Measurements from ENCODE around the gene GPR55. TPM values are rescaled to one million over a fixed set of nuclear protein-coding genes. Genes with fewer than 3 reads are reported as not detected.

GPR55 gene
- total RNA-seq, 1 donor from 2014 or later = 0.76 TPM

- intact Hi-C loops (cut with micrococcal nuclease) = no loop called here
Measured at GRCh38 chr2:230952226-230952956, 27.3 kb upstream of the GPR55 start.

DNA sequence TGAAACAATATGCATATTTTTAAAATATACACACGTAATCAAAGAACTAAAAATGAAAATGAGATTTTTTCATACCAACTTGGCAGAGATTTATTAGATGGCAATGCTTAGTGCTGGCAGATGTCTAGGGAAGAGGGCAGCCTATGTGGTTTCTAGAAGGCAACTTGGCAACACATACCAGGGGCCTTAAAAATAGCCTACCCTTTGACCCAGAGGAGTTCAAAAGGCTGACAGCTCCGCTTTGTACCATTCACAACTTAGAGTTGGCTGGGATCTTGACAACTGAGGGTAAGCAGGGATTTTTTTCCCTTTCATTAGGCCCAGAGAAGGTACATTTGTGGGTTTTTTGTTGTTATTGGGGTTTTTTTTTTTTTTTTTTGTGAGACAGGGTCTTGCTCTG, 26.4 kb upstream of the GPR55 start:
- intact Hi-C loops (cut with micrococcal nuclease) = no loop called here

DNA sequence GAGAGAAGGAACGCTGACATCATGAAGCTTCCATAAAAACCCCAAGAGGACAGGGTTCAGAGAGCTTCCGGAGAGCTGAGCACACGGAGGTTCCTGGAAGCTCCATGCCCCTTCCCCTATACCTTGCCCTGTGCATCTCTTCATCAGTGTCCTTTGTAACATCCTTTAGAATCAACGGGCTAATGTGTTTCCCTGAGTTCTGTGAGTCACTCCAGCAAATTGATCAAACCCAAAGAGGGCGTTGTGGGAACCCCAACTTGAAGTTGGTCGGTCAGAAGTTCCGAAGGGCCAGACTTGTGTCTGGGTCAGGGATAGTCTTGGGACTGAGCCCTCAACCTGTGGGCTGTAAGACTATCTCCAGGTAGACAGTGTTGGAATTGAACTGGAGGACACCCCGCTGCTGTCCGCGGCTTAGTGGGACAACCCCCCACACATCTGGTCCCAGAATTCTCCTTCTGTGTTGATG, 25.9 kb upstream of the GPR55 start:
- intact Hi-C loops (cut with micrococcal nuclease) = no loop called here

GRCh38 chr2:230949966-230950873, 25.2 kb upstream of the GPR55 start:
- intact Hi-C loops (cut with micrococcal nuclease) = no loop called here

DNA sequence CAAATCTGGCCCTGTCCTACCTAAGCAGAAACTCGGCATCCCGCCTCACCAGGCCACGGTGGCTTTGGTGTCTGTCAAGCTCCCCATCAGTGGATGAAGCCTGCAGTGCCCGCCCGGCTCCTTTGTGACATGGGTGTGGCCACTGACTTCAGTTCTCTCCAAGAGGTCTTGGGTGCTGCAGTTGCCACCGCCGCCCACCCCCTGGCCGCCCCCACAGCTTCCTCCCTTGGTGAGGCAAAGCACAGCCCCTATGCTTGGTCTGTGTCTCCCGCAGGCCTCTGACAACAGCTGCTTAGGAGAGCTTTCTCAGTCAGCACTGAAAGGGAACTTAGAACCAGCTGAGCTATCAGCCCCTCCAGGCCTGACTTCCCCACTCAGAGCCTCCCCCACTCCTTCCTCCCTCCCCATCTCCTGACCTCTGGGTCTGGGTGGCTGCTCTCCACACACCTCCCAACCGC, 22.9 kb upstream of the GPR55 start:
- intact Hi-C loops (cut with micrococcal nuclease) = no loop called here

GRCh38 chr2:230947235-230947576, 22.2 kb upstream of the GPR55 start:
- intact Hi-C loops (cut with micrococcal nuclease) = no loop called here

- intact Hi-C loops (cut with micrococcal nuclease) = no loop called here
Measured at GRCh38 chr2:230946429-230947234, 21.6 kb upstream of the GPR55 start.

GRCh38 chr2:230944757-230945372, 19.8 kb upstream of the GPR55 start:
- intact Hi-C loops (cut with micrococcal nuclease) = no loop called here

- intact Hi-C loops (cut with micrococcal nuclease) = no loop called here
Measured at GRCh38 chr2:230944123-230944653, 19.1 kb upstream of the GPR55 start.

DNA sequence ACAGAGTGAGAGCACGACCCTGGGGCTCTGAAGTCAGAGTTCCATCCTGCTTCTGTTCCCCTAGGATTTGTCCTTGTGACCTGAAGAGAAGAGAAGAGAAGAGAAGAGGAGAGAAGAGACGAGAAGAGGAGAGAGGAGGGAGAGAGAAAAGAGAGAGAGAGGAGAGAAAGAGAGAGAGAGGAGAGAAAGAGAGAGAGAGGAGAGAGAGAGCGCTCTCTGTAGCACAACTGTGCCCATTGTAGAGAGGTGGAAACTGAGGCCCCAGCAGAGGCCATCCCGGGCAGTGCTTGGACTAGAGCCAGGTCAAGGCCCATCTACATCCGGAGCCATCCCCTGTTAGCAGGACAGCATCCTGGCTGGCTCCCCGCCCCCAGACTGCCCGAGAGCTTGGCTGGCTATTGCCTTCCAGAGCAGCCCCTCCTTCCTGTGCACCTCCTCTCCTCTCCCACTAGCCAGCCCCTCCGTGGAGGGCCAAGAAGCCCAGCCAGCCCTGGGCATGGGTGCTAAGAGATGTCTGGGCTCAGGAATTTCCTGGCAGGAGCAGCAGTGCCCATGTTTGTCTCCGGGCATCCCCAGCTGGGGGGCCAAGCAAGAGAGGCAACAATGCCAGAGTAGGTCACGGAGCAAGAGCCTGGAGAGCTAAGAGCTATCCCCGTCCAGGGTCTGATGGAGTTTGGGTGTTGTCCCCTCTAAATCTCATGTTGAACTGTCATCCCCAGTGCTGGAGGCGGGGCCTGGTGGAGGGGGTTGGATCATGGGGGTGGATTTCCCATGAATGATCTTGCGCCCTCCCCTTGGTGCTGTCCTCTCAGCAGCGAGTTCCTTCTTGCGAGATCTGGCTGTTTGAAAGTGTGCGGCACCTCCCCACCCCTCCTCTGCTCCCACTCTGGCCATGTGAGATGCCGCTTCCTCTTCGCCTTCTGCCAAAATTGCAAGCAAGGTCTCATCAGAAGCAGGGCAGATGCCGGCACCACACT, 18.2 kb upstream of the GPR55 start:
- intact Hi-C loops (cut with micrococcal nuclease) = no loop called here

GRCh38 chr2:230942371-230942770, 17.3 kb upstream of the GPR55 start:
- intact Hi-C loops (cut with micrococcal nuclease) = no loop called here

- intact Hi-C loops (cut with micrococcal nuclease) = no loop called here
Measured at GRCh38 chr2:230941202-230942180, 16.4 kb upstream of the GPR55 start.

- intact Hi-C loops (cut with micrococcal nuclease) = no loop called here
Measured at GRCh38 chr2:230940471-230940815, 15.4 kb upstream of the GPR55 start.

DNA sequence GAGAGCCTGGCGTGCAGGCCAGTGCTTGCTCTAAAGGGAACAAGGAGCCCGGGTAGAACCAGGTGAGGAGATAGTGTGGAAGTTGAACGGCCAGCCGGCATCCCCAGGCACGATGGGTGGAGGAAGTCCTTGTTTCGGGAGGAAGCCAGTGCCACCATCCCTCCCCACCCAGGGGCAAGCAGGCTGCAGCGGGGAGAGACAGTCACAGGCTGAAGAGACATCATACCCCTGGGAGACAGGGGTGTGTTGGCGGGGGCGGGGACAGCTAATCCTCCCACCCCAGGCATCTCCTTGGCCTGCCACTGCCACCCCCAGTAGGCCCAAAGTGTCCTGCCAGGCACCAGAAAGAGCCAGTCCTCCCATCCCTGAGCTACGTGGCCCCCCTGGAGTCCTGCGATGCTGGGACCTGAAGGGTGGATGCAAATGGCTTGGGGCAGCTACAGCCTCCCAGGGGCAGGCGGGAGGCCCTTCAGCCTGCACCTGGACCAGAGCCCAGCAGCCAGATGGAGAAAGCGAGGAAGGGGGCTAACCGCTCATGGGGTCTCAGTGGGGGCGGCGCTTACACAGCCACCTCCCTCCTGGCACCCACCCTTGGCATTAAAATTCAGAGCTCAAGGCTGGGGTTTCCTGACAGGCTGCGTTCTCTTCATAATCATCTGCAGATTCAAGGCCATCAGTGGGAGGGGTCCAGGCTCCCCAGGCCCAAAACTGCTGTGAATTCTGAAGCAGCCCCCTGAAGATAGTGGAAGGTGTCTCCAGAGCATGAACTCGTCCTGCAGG, 14.8 kb upstream of the GPR55 start:
- intact Hi-C loops (cut with micrococcal nuclease) = no loop called here

- intact Hi-C loops (cut with micrococcal nuclease) = no loop called here
Measured at GRCh38 chr2:230939066-230939591, 14.1 kb upstream of the GPR55 start.

DNA sequence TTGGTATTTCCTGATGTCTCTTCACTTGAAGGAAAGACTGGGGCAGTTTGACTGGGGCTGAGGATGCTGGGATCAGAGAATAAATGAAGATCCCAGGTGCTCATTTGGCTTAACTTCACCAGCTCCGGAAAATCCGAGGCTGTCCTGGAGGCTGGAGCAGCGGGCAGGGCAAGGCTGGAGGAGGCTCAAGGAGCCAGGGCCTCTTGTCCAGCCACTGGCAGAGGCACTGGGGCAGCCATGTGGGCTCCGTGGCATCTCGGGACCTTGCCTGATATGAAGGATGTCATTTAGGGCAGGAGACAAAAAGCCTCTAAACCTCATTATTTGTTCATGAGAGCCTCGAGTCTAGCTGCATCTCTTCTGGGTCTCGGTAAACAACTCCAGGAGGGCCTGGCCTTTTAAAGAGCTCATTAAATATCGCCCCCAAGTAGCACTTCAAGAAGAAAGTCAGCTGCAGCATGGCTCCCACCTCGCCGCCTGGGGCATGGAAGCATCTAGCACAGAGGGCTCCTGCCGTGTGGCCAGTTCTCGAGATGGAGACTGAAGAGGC, 13.5 kb upstream of the GPR55 start:
- intact Hi-C loops (cut with micrococcal nuclease) = no loop called here

DNA sequence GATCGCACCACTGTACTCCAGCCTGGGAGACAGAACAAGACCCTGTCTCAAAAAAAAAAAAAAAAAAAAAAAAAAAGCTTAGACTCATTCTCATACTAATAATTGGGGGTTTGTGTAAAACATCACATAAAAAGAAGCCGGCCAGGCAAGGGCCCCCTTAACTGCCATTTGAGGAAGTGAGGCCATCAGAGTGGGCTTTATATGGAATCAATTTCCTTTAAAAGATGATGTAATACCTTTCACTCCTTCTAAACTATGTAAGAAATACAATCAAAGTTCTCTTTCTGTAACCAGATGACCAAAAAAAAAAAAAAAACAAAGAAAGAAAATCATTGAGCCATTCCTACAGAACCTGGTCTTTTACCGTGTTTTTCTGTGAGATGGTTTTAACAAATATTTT, 13.1 kb upstream of the GPR55 start:
- intact Hi-C loops (cut with micrococcal nuclease) = no loop called here

All from T-helper 1 cell treated with Interleukin-12 subunit alpha and Interleukin-12 subunit beta and Interleukin-4 antibody, amounts not matched to agents 30 ng/mL and 1 ng/mL, for 36 hours (primary cell).